WTC11 (cell line): ENCODE data around the gene CDX1. TPM values are rescaled to one million over a fixed set of nuclear protein-coding genes. Genes with fewer than 3 reads are reported as not detected.
A peak's percentile ranks its signal among the peaks of the same experiment; 100 is the strongest.

Source experiments
- ATAC-seq: fragments of 200-7000 bp; cut with Tn5 transposase; 2 replicates; pipeline ENCODE4 v1.10.0; 2021; ENCODE audit warnings: mild to moderate bottlenecking, moderate library complexity
- CTCF ChIA-PET: fragments of 300-600 bp; sonication (Branson Sonifier 250); formaldehyde crosslinking; loops from one replicate; lab custom pipeline; 2021; ENCODE audit warnings: antibody characterized with exemption; lab: Charles Lee
- POLR2A ChIA-PET: fragments of 350-600 bp; sonication (Branson Sonifier 250); formaldehyde crosslinking; loops from one replicate; lab custom pipeline; 2021; ENCODE audit warnings: antibody characterized with exemption; lab: Charles Lee
- DNase-seq: peaks from one replicate; pipeline ENCODE4 v3.0.0; 2021; ENCODE audit warnings: low spot score
- H3K27ac Mint-ChIP-seq: 2 replicates; pipeline ENCODE4 v1.8.0; 2021; ENCODE audit warnings: mixed read lengths
- H3K27me3 Mint-ChIP-seq: 2 replicates; pipeline ENCODE4 v1.8.0; 2021; ENCODE audit warnings: low read depth, mild to moderate bottlenecking, moderate library complexity, mixed read lengths
- H3K36me3 Mint-ChIP-seq: 2 replicates; pipeline ENCODE4 v1.8.0; 2021; ENCODE audit warnings: mixed read lengths
- H3K4me1 Mint-ChIP-seq: 2 replicates; pipeline ENCODE4 v1.8.0; 2022; ENCODE audit warnings: mixed read lengths
- H3K4me3 Mint-ChIP-seq: 2 replicates; pipeline ENCODE4 v1.8.0; 2021; ENCODE audit warnings: mild to moderate bottlenecking, moderate library complexity, mixed read lengths
- H3K9me3 Mint-ChIP-seq: 2 replicates; pipeline ENCODE4 v1.8.0; 2021; ENCODE audit warnings: mixed read lengths
- ATF1 ChIP-seq: sonication (generic); formaldehyde crosslinking; IDR thresholded peaks from 2 replicates; pipeline ENCODE4 v1.8.1; 2023; ENCODE audit warnings: mild to moderate bottlenecking, moderate library complexity, missing genetic modification reagents
- ATF2 ChIP-seq: sonication (generic); formaldehyde crosslinking; IDR thresholded peaks from 2 replicates; pipeline ENCODE4 v1.8.1; 2022; ENCODE audit warnings: low read depth, missing genetic modification reagents, borderline replicate concordance
- ELF4 ChIP-seq: sonication (generic); formaldehyde crosslinking; IDR thresholded peaks from 2 replicates; pipeline ENCODE4 v1.8.1; 2022; ENCODE audit warnings: low read depth, mild to moderate bottlenecking, moderate library complexity, missing genetic modification reagents
- HMGA2 ChIP-seq: fragments of 250-450 bp; sonication (Bioruptor Pico); IDR thresholded peaks from 2 replicates; pipeline ENCODE4 v1.4.0; 2021; ENCODE audit warnings: mild to moderate bottlenecking, moderate library complexity
- IRF1 ChIP-seq: sonication (generic); formaldehyde crosslinking; IDR thresholded peaks from 2 replicates; pipeline ENCODE4 v1.8.0; 2023; ENCODE audit warnings: missing genetic modification reagents
- JUN ChIP-seq: sonication (generic); formaldehyde crosslinking; IDR thresholded peaks from 2 replicates; pipeline ENCODE4 v1.8.0; 2023; ENCODE audit warnings: mild to moderate bottlenecking, missing genetic modification reagents
- MXD4 ChIP-seq: fragments of 250-450 bp; sonication (Bioruptor Pico); IDR thresholded peaks from 2 replicates; pipeline ENCODE4 v1.8.0; 2021; ENCODE audit warnings: mild to moderate bottlenecking, moderate library complexity, borderline replicate concordance
- SOX15 ChIP-seq: fragments of 250-450 bp; sonication (Bioruptor Pico); IDR thresholded peaks from 2 replicates; pipeline ENCODE4 v1.9.0; 2021; ENCODE audit warnings: mild to moderate bottlenecking
- SP1 ChIP-seq: sonication (generic); formaldehyde crosslinking; conservative IDR thresholded peaks from 2 replicates; pipeline ENCODE4 v1.8.1; 2022; ENCODE audit warnings: missing genetic modification reagents
- TEAD1 ChIP-seq: sonication (generic); formaldehyde crosslinking; IDR thresholded peaks from 2 replicates; pipeline ENCODE4 v1.8.0; 2022; ENCODE audit warnings: mild to moderate bottlenecking, missing genetic modification reagents
- TEAD4 ChIP-seq: sonication (generic); formaldehyde crosslinking; IDR thresholded peaks from 2 replicates; pipeline ENCODE4 v1.8.0; 2022; ENCODE audit warnings: mild to moderate bottlenecking, missing genetic modification reagents
- ZNF263 ChIP-seq: sonication (generic); formaldehyde crosslinking; IDR thresholded peaks from 2 replicates; pipeline ENCODE4 v1.8.1; 2022; ENCODE audit warnings: low read depth, mild to moderate bottlenecking, moderate library complexity, missing genetic modification reagents
- ZNF396 ChIP-seq: fragments of 250-450 bp; sonication (Bioruptor Pico); IDR thresholded peaks from 2 replicates; pipeline ENCODE4 v1.8.0; 2021; ENCODE audit warnings: mild to moderate bottlenecking, moderate library complexity, borderline replicate concordance
- total RNA-seq: library from RNA; stranded (reverse); gene quantifications from 3 replicates; pipeline ENCODE4 v1.2.3, GENCODE V29; 2021
- TF ChIP-seq, protein P1 (sequence below): sonication (generic); formaldehyde crosslinking; IDR thresholded peaks from 2 replicates; pipeline ENCODE4 v1.8.0; 2022; ENCODE audit warnings: missing genetic modification reagents
- TF ChIP-seq, protein P2 (sequence below): sonication (generic); formaldehyde crosslinking; IDR thresholded peaks from 2 replicates; pipeline ENCODE4 v1.8.1; 2022; ENCODE audit warnings: missing genetic modification reagents, borderline replicate concordance

The CDX1 gene
- total RNA-seq, 1 experiment from 2014 or later, result 0.13 TPM

GRCh38 chr5:150153957-150154617, 12.5 kb upstream of the CDX1 start:
- Mint-ChIP-seq H3K36me3 (no peaks in the 10 kb centered on the region), H3K27ac (no peak overlapping the region), H3K27me3 (peaks cover 6% of the 10 kb centered on the region), H3K9me3 (no peaks in the 10 kb centered on the region), H3K4me3 (no peak overlapping the region; the same call in 1 of the 2 replicates), H3K4me1 (peaks cover 26% of the 10 kb centered on the region)
- ATAC-seq (peak; percentile 7; the same call in 1 of the 2 replicates), DNase-seq (no peak)
- no peak for TF ChIP-seq SP1 (CRISPR knock-in tag)
- 0 out of 2 replicates have a peak, but pooled peaks have one; percentile 32 for TF ChIP-seq ATF1 (CRISPR knock-in tag)
- no peak for TF ChIP-seq ATF2 (CRISPR knock-in tag)
- TF ChIP-seq, protein P1, sequence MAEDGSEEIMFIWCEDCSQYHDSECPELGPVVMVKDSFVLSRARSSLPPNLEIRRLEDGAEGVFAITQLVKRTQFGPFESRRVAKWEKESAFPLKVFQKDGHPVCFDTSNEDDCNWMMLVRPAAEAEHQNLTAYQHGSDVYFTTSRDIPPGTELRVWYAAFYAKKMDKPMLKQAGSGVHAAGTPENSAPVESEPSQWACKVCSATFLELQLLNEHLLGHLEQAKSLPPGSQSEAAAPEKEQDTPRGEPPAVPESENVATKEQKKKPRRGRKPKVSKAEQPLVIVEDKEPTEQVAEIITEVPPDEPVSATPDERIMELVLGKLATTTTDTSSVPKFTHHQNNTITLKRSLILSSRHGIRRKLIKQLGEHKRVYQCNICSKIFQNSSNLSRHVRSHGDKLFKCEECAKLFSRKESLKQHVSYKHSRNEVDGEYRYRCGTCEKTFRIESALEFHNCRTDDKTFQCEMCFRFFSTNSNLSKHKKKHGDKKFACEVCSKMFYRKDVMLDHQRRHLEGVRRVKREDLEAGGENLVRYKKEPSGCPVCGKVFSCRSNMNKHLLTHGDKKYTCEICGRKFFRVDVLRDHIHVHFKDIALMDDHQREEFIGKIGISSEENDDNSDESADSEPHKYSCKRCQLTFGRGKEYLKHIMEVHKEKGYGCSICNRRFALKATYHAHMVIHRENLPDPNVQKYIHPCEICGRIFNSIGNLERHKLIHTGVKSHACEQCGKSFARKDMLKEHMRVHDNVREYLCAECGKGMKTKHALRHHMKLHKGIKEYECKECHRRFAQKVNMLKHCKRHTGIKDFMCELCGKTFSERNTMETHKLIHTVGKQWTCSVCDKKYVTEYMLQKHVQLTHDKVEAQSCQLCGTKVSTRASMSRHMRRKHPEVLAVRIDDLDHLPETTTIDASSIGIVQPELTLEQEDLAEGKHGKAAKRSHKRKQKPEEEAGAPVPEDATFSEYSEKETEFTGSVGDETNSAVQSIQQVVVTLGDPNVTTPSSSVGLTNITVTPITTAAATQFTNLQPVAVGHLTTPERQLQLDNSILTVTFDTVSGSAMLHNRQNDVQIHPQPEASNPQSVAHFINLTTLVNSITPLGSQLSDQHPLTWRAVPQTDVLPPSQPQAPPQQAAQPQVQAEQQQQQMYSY (CRISPR knock-in tag), result peak; percentile 48
- POLR2A ChIA-PET, result no interaction called here
- CTCF ChIA-PET, result interaction anchor here (0.7 to 2.3 kb wide), 8 partner anchors 18 to 79 kb away, joined by 3 to 8 read pairs (median 4); partner anchors contain the start of gene SLC6A7

GRCh38 chr5:150154618-150155128, 11.9 kb upstream of the CDX1 start:
- Mint-ChIP-seq H3K36me3 (no peaks in the 10 kb centered on the region), H3K4me1 (peaks cover 26% of the 10 kb centered on the region), H3K27me3 (peaks cover 6% of the 10 kb centered on the region), H3K27ac (no peak overlapping the region), H3K4me3 (no peak overlapping the region; the same call in 1 of the 2 replicates), H3K9me3 (no peaks in the 10 kb centered on the region)
- TF ChIP-seq TEAD4 (CRISPR knock-in tag) (no peak), ZNF263 (no peak), JUN (CRISPR knock-in tag) (no peak), ATF2 (CRISPR knock-in tag) (no peak), ZNF396 (no peak)
- POLR2A ChIA-PET, result no interaction called here
- DNase-seq, result no peak
- no peak for ATAC-seq
- CTCF ChIA-PET, result interaction anchor here (0.7 to 2.3 kb wide), 12 partner anchors 16 to 196 kb away, joined by 3 to 8 read pairs (median 4); partner anchors contain the start of gene SLC6A7

GRCh38 chr5:150155258-150156026, 11.1 kb upstream of the CDX1 start, which contains the start of gene PDGFRB:
Gene PDGFRB, minus strand, starts transcription at chr5:150155845. Its CDS starts 18,798 bp downstream, at chr5:150137047.
- ChIA-PET CTCF (interaction anchor here (0.6 to 2.3 kb wide), 12 partner anchors 10 to 195 kb away, joined by 3 to 8 read pairs (median 5); no protein-coding TSS in a partner anchor), POLR2A (interaction anchor here (0.7 kb wide), 1 partner anchor 19 kb away, joined by 5 read pairs; no protein-coding TSS in a partner anchor)
- DNase-seq, result peak; percentile 67
- peaks cover 26% of the 10 kb centered on the region for H3K4me1 Mint-ChIP-seq
- H3K27me3 Mint-ChIP-seq, result peaks cover 7% of the 10 kb centered on the region
- no peaks in the 10 kb centered on the region for H3K36me3 Mint-ChIP-seq
- no peaks in the 10 kb centered on the region for H3K9me3 Mint-ChIP-seq
- ATAC-seq, result peak; percentile 69
- H3K4me3 Mint-ChIP-seq, result peak within 1 kb of the TSS; percentile 67
- peak within 1 kb of the TSS; percentile 54; the same call in 1 of the 2 replicates for H3K27ac Mint-ChIP-seq
- no peak for TF ChIP-seq SOX15
- TF ChIP-seq MXD4 (CRISPR knock-in tag), result no peak
- no peak for TF ChIP-seq ZNF263
- no peak for TF ChIP-seq ELF4
- TF ChIP-seq TEAD1 (CRISPR knock-in tag), result no peak
- TF ChIP-seq IRF1 (CRISPR knock-in tag), result no peak
- TF ChIP-seq, protein P2, sequence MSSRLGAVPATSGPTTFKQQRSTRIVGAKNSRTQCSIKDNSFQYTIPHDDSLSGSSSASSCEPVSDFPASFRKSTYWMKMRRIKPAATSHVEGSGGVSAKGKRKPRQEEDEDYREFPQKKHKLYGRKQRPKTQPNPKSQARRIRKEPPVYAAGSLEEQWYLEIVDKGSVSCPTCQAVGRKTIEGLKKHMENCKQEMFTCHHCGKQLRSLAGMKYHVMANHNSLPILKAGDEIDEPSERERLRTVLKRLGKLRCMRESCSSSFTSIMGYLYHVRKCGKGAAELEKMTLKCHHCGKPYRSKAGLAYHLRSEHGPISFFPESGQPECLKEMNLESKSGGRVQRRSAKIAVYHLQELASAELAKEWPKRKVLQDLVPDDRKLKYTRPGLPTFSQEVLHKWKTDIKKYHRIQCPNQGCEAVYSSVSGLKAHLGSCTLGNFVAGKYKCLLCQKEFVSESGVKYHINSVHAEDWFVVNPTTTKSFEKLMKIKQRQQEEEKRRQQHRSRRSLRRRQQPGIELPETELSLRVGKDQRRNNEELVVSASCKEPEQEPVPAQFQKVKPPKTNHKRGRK (CRISPR knock-in tag), result no peak
- no peak for TF ChIP-seq HMGA2
